IPS-11a (cell line): ENCODE measurements around the gene HOXB9.

ENCODE experiments used
- H3K4me3 ChIP-seq: one replicate; pipeline ENCODE4 v1.5.1; 2013; ENCODE audit warnings: low read depth, low read length, control low read depth

HOXB9 gene

DNA sequence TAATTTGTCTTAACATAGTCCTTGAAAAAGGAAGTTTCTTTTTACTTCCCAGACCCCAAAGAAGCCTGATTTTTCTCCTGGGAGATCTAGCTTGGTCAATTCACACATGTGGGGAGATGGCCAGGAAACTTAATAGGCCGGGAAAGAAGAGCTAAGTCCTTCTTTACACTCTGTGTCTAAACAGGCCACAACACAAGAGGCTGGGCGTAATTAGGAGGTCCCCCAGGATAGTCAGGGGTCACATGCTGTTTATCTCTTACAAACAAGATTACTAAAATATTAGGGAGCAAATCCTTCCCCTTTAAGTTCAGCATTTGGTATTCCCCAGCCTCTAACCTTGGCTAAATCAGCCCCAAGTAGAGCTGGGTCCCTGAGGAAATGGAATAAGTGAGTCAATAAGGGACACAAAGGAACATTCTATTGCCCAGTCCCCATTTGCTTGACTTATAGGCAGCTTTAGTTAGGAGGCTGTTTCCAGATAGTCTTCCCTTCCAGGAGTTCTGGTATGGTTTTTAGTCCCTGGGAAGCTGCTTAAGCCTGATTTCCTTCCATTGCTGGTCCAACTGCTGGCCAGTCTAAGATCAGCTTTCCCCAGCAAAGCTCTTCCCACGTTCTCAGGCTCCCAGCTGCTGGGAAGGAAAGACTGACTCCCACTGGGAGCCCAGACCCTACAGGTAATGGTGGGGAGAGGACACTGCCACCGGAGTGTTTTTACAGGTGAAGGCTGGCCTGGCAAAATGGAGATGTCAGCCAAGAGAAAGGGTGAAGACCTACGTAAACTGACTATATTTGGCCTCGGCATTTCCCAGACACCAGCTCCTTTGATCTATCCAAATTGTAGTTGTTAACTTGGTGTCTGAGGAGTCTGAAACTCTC lies 14.1 kb upstream of the HOXB9 start:
- no peak overlapping the region for H3K4me3 ChIP-seq

DNA sequence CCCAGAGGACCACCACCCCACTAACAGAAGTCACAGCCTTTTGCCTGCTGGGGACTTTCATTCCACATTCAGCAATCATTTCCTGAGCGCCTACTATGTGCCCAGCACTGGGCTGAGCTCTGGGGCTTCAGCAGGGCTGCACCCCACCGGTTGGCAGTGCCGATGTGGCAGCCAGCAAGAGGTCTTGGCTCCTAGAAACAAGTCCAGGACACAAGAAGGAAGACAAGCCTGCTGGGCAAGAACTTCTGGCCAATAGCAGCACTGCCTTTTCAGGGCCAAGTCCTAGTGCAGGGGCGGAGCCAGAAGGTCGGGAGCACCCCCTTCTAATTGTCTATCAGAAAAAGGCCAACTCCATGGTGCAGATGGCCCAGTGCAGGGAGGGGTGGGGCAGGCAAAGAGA lies 13.0 kb upstream of the HOXB9 start:
- no peak overlapping the region for H3K4me3 ChIP-seq

DNA sequence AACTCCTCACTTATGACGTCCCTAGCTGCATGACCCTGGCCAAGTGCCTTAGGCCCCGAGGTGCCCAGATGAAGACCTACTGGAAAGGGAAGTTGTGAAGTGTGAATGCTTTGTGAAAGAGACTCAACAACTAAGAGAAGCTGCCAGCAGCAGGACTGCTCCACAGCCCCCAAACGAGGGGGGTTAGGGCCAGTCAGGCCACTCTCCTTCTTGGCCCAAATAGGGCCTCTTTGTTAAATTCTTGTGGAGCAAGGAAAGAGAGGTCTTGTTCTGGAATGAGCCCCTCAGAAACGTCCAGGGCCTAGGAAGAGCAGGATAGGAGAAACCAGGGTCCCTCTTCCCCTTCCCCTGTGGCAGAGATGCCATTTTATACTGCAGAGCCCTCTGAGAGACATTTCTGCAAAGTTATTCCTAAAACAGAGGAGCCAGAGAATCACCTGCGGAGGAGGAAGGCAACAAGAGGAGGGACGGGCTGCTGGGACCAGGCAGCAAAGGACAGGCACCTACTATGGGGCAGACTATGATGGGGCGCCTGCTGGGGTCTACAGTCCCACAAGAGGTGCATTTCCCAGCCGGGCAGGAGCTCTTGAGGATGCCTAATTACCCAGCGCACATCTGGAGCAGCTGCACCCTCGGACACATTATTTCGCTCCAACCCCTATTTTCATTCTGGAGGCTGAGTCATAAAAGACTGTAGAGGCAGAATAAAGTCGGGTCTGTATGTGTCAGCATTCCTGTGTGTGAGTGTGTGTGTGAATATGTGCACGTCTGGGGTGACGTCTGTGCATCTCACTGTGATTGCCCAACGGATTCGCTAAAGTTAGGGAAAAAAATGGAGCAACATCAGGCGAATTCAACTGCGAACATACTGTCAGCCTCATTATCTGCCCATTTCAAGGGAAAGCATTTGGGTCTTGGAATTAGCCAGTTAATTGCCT lies 11.4 kb upstream of the HOXB9 start:
- H3K4me3 ChIP-seq = no peak overlapping the region

GRCh38 chr17:48636177-48637018 lies 10.2 kb upstream of the HOXB9 start:
- no peak overlapping the region for H3K4me3 ChIP-seq

- no peak overlapping the region for H3K4me3 ChIP-seq
Measured at GRCh38 chr17:48634493-48635208, 8.5 kb upstream of the HOXB9 start.

GRCh38 chr17:48633266-48633677 lies 7.1 kb upstream of the HOXB9 start:
- no peak overlapping the region for H3K4me3 ChIP-seq

DNA sequence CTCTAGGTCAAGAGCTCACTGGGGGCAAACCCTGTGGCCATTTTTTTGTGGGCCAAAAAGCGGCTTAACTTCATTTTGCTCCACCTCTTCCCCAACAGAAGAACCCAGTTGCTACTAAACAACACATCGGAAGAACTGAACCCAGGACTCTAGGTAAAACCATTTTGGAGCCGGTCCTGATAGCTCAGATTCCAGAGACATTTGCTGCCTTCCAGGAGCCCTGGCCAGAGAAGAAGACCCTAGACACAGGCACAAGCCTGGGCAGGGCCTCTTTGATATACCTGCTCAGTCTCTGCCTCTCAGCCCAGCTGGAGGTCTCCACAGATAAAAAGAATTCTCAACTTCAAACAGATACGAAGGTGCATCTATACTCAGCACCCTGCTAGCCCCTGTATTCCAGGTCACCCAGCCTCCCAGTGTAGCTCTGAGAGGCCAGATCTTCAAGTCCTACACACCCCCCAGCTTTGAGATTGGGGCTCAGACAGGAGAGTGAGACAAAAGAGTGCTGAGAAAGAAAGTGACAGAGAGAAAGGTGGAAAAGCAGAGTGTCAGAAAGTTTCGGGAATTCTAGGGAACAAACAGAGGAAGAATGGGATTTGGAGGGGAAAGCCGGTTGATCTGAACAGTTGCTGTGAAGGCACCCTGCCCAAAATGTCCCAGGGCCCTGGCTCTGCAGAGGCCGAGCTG lies 6.6 kb upstream of the HOXB9 start:
- no peak overlapping the region for H3K4me3 ChIP-seq

GRCh38 chr17:48631693-48632578 lies 5.8 kb upstream of the HOXB9 start:
- H3K4me3 ChIP-seq = no peak overlapping the region

DNA sequence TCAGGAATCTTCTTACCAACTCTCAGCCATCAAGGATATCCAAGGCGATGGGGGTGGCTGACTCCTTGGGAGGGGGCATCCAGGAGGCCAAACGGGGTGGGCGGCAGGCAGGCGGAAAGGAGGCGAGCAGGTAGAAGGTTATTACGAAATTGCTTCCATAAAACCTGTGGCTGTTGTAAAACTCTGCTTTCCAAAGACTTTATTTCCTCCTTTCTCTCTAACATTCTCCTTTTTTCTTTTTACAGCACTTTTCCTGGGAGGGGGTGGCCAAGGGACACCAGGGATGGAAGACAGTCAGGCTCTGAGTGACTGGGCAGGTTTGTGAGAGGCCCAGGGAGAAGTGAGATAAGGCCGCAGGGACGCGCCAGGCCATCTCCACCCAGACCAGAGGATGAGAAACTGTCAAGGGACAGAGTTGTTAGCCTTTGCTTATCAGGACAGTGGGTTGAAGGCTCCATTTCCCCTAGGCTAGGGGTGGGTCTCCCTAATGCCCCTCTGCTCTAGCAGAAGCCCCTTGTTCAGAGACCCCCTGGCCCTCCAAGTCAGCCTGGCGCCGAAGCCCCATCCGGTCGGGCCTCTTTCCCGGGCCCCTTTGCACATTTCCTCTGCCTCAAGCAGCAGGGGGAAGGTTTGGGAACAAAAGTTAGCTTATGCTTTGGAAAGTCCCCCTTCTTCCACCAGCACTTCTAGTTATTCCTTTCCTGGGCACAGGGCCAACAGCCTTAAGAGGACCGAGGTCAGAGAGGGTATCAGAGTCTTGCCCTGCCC lies 5.0 kb upstream of the HOXB9 start:
- H3K4me3 ChIP-seq = no peak overlapping the region

GRCh38 chr17:48630009-48630924 lies 4.1 kb upstream of the HOXB9 start:
- no peak overlapping the region for H3K4me3 ChIP-seq

- no peak overlapping the region for H3K4me3 ChIP-seq
Measured at GRCh38 chr17:48629411-48629759, 3.2 kb upstream of the HOXB9 start.

- H3K4me3 ChIP-seq = no peak overlapping the region
Measured at GRCh38 chr17:48628649-48629410, 2.7 kb upstream of the HOXB9 start.

- no peak overlapping the region for H3K4me3 ChIP-seq
Measured at GRCh38 chr17:48627623-48628521, 1.7 kb upstream of the HOXB9 start.

DNA sequence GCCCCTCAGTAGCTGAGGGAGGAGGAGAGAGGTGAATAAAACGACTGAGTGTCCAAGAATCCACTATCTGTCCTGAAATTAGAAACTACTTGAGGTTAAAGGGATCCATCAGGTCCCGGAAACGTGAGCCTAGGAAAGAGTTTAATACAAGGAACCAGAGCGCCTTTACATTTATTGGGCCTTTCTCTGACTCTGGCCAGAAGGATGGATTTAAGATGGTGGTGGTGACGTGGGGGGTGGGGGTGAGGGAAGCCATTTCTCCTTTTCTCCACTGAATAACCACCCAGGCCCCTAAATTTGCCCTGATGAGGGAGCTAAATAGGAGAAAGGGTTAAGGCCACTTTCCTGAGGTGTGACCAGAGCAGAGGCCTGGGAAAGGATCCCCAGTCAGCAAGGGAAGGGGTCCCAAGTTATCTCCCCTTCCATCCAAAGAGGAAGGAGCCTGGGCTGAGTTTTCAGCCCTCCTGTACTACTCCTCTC lies 1.0 kb upstream of the HOXB9 start:
- no peak overlapping the region for H3K4me3 ChIP-seq
